A549 (cell line): ENCODE measurements around the gene PKP4. TPM values are rescaled to one million over a fixed set of nuclear protein-coding genes. Genes with fewer than 3 reads are reported as not detected.

Source experiments
- ATAC-seq, 2 experiments: fragments of 200-7000 bp in 1 of 2; fragments of >200 bp in 1 of 2; cut with Nextera tagmentation in 1 of 2; cut with Tn5 transposase in 1 of 2; 3 replicates each; pipeline versions ENCODE4 v1.8.0 to v1.9.1; 2018 to 2020; ENCODE audit warnings: mild to moderate bottlenecking in 1 of 2, moderate library complexity in 1 of 2
- CTCF ChIA-PET: fragments of 300-600 bp; sonication (Branson Sonifier 250); formaldehyde crosslinking; extraction: SDS; loops from one replicate; lab custom pipeline; 2021; ENCODE audit warnings: antibody characterized with exemption, inconsistent platforms; lab: Yijun Ruan, JAX
- POLR2A ChIA-PET: fragments of 350-600 bp; formaldehyde crosslinking; extraction: SDS; loops from one replicate; lab custom pipeline; 2021; ENCODE audit warnings: antibody characterized with exemption, inconsistent platforms; lab: Yijun Ruan, JAX
- DNase-seq, 2 experiments: peaks; one replicate each; pipeline versions ENCODE4 v3.0.0 to v3.0.0-alpha.2; 2011 to 2016; ENCODE audit warnings: low read depth in 1 of 2, low spot score in 1 of 2
- FAIRE-seq: peaks from 2 replicates; lab custom pipeline; 2011; peaks lifted over from hg19 to GRCh38; lab: Jason Lieb, UNC
- H3K27ac ChIP-seq, 2 experiments: fragments of >200 bp; sonication (Bioruptor Twin); formaldehyde crosslinking; 3 replicates each; pipeline ENCODE4 v1.5.1; 2016 to 2017
- H3K4me1 ChIP-seq: fragments of >200 bp; sonication (Bioruptor Twin); formaldehyde crosslinking; 3 replicates; pipeline ENCODE4 v1.6.1; 2016
- H3K4me2 ChIP-seq: fragments of >200 bp; sonication (Bioruptor Twin); formaldehyde crosslinking; 3 replicates; pipeline ENCODE4 v1.6.1; 2016
- H3K4me3 ChIP-seq: fragments of >200 bp; sonication (Bioruptor Twin); formaldehyde crosslinking; 3 replicates; pipeline ENCODE4 v1.5.1; 2016
- H3K9me3 ChIP-seq: fragments of >200 bp; sonication (Bioruptor Twin); formaldehyde crosslinking; 3 replicates; pipeline ENCODE4 v1.6.1; 2016
- ATOH8 ChIP-seq: fragments of 250-450 bp; sonication (Bioruptor Pico); IDR thresholded peaks from 2 replicates; pipeline ENCODE4 v1.5.0; 2020; ENCODE audit warnings: low read depth, mild to moderate bottlenecking, moderate library complexity
- CBX8 ChIP-seq: fragments of 200-600 bp; sonication (generic); IDR thresholded peaks from 2 replicates; pipeline ENCODE4 v1.6.1; 2016
- EHF ChIP-seq: fragments of 250-450 bp; sonication (Bioruptor Pico); IDR thresholded peaks from 2 replicates; pipeline ENCODE4 v1.5.0; 2020; ENCODE audit warnings: mild to moderate bottlenecking
- EP300 ChIP-seq, 2 experiments: fragments of >200 bp; sonication (Bioruptor Twin); formaldehyde crosslinking; IDR thresholded peaks; 2 replicates in 1 of 2; 3 replicates in 1 of 2; pipeline ENCODE4 v1.6.1; 2016 to 2017
- ESRRA ChIP-seq: fragments of 150-350 bp; IDR thresholded peaks from 2 replicates; pipeline ENCODE4 v1.6.1; 2014; ENCODE audit warnings: mild to moderate bottlenecking, low read length, borderline replicate concordance
- FOSB ChIP-seq: fragments of 250-450 bp; sonication (Bioruptor Pico); IDR thresholded peaks from 2 replicates; pipeline ENCODE4 v1.5.0; 2020; ENCODE audit warnings: mild to moderate bottlenecking, moderate library complexity
- HMGXB4 ChIP-seq: fragments of 250-450 bp; sonication (Bioruptor Pico); IDR thresholded peaks from 2 replicates; pipeline ENCODE4 v1.5.0; 2021; ENCODE audit warnings: mild to moderate bottlenecking, moderate library complexity, borderline replicate concordance
- HOXB13 ChIP-seq: fragments of 250-450 bp; sonication (Bioruptor Pico); IDR thresholded peaks from 2 replicates; pipeline ENCODE4 v1.5.0; 2020; ENCODE audit warnings: low read depth, mild to moderate bottlenecking, moderate library complexity
- KDM5A ChIP-seq: fragments of 200-600 bp; sonication (generic); IDR thresholded peaks from 2 replicates; pipeline ENCODE4 v1.6.1; 2016; ENCODE audit warnings: antibody characterized with exemption, mild to moderate bottlenecking
- NFE2L2 ChIP-seq: fragments of 150-350 bp; conservative IDR thresholded peaks from 2 replicates; pipeline ENCODE4 v1.6.1; 2014; ENCODE audit warnings: low read length
- PBX3 ChIP-seq: IDR thresholded peaks from 2 replicates; pipeline ENCODE4 v1.6.1; 2012
- PHF8 ChIP-seq: fragments of 200-600 bp; sonication (generic); IDR thresholded peaks from 2 replicates; pipeline ENCODE4 v1.6.1; 2016; ENCODE audit warnings: low read depth, mild to moderate bottlenecking, antibody characterized with exemption, moderate library complexity, borderline replicate concordance
- POLR2A ChIP-seq: IDR thresholded peaks from 2 replicates; pipeline ENCODE4 v1.6.1; 2012; ENCODE audit warnings: mild to moderate bottlenecking, low read length
- RAD21 ChIP-seq, 2 experiments: fragments of >200 bp in 1 of 2; sonication (Bioruptor Twin) in 1 of 2; formaldehyde crosslinking in 1 of 2; IDR thresholded peaks in 1 of 2; conservative IDR thresholded peaks in 1 of 2; 2 replicates in 1 of 2; 3 replicates in 1 of 2; pipeline ENCODE4 v1.6.1; 2012 to 2018; ENCODE audit warnings: inconsistent platforms in 1 of 2
- REST ChIP-seq: fragments of 200-600 bp; sonication (generic); IDR thresholded peaks from 2 replicates; pipeline ENCODE4 v1.6.1; 2016; ENCODE audit warnings: antibody characterized with exemption, mild to moderate bottlenecking, moderate library complexity
- RNF2 ChIP-seq: fragments of 200-600 bp; sonication (generic); IDR thresholded peaks from 2 replicates; pipeline ENCODE4 v1.6.1; 2016; ENCODE audit warnings: low read depth, mild to moderate bottlenecking, antibody characterized with exemption, moderate library complexity, borderline replicate concordance
- SREBF2 ChIP-seq: fragments of 450-650 bp; IDR thresholded peaks from 2 replicates; pipeline ENCODE4 v1.6.1; 2014; ENCODE audit warnings: mild to moderate bottlenecking, moderate library complexity
- TFCP2L1 ChIP-seq: fragments of 250-450 bp; sonication (Bioruptor Pico); IDR thresholded peaks from 2 replicates; pipeline ENCODE4 v1.5.0; 2021; ENCODE audit warnings: mild to moderate bottlenecking
- TP53 ChIP-seq: fragments of 250-450 bp; sonication (Bioruptor Pico); IDR thresholded peaks from 2 replicates; pipeline ENCODE4 v1.5.0; 2021; ENCODE audit warnings: mild to moderate bottlenecking, moderate library complexity
- ZNF302 ChIP-seq: fragments of 250-450 bp; sonication (Bioruptor Pico); IDR thresholded peaks from 2 replicates; pipeline ENCODE4 v1.9.0; 2021; ENCODE audit warnings: inconsistent platforms, mild to moderate bottlenecking, moderate library complexity
- WGBS: methylation state at CpG from one replicate; pipeline ENCODE4 v1.1.6; 2017; ENCODE audit errors: missing lambda C conversion rate; 5-methylcytosine and 5-hydroxymethylcytosine counted together
- polyA plus RNA-seq, 4 experiments: library from polyadenylated mRNA; depleted of rRNA in 3 of 4; stranded (reverse); fragments of >200 nt; fragmentation: RNase III in 1 of 4; extraction: RNeasy Plus Mini Kit Qiagen cat#74134 plus additional on column Dnase treatment in 1 of 4; gene quantifications; 2 replicates in 3 of 4; 3 replicates in 1 of 4; pipeline ENCODE4 v1.2.3, GENCODE V29; 2011 to 2017
- TF ChIP-seq, protein P1 (sequence below): fragments of 150-350 bp; IDR thresholded peaks from 2 replicates; pipeline ENCODE4 v1.6.1; 2014; ENCODE audit warnings: low read depth, mild to moderate bottlenecking, low read length
- TF ChIP-seq, protein P2 (sequence below): IDR thresholded peaks from 2 replicates; pipeline ENCODE4 v1.6.1; 2012
- TF ChIP-seq, protein P3 (sequence below): fragments of 450-650 bp; IDR thresholded peaks from 2 replicates; pipeline ENCODE4 v1.6.1; 2014; ENCODE audit warnings: antibody characterized with exemption
- TF ChIP-seq, protein P4 (sequence below): fragments of >200 bp; sonication (Bioruptor Twin); formaldehyde crosslinking; IDR thresholded peaks from 3 replicates; pipeline ENCODE4 v1.6.1; 2016

PKP4 gene
- polyA plus RNA-seq, 2 of the 4 experiments (the other 2 are of a cell fraction), result 27.0 to 56.6 TPM

DNA sequence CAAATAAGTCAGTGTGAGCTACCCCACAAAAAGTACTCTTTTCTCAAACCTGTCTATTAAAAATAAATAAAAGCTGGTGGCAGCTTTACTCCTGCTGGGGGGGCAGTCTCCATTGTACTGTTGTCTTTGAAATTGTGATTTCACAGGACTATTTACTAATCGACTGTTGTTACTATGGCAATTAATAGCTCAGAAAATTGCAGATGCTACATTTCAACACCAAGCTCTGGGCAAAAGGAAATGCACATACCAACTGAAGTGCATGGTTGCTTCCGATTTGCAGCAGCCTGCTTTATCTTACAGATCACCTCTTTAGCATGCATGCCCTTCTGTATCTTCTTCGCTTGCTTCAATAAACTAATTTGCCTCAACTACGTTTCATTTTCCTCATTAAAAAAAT, 220.8 kb downstream of the PKP4 start (continued):
- TF ChIP-seq ZNF302 (CRISPR knock-in tag) (no peak), SREBF2 (no peak), PHF8 (no peak), KDM5A (no peak), ESRRA (no peak), FOSB (CRISPR knock-in tag) (no peak), RNF2 (no peak), REST (no peak)
- TF ChIP-seq, protein P1, sequence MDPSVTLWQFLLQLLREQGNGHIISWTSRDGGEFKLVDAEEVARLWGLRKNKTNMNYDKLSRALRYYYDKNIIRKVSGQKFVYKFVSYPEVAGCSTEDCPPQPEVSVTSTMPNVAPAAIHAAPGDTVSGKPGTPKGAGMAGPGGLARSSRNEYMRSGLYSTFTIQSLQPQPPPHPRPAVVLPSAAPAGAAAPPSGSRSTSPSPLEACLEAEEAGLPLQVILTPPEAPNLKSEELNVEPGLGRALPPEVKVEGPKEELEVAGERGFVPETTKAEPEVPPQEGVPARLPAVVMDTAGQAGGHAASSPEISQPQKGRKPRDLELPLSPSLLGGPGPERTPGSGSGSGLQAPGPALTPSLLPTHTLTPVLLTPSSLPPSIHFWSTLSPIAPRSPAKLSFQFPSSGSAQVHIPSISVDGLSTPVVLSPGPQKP, result no peak

GRCh38 chr2:158681816-158682215, 225.1 kb downstream of the PKP4 start:
- ATAC-seq, result no peak
- Histone ChIP-seq H3K4me3 (no peak overlapping the region), H3K4me1 (no peaks in the 10 kb centered on the region), H3K27ac (no peak overlapping the region), H3K9me3 (no peaks in the 10 kb centered on the region), H3K4me2 (no peak overlapping the region)
- ChIA-PET CTCF (interaction anchor here (3.0 kb wide), 1 partner anchor 65 kb away, joined by 13 read pairs; no protein-coding TSS in a partner anchor), POLR2A (no interaction called here)
- TF ChIP-seq ESRRA (no peak), EP300 (IDR thresholded peaks at IDR 0.05) (no peak), PBX3 (no peak), ATOH8 (no peak), HOXB13 (CRISPR knock-in tag) (no peak), RAD21 (conservative IDR thresholded peaks at IDR 0.05 in 1 of 2, IDR thresholded peaks at IDR 0.05 in 1 of 2) (no peak), PHF8 (no peak), POLR2A (no peak), TFCP2L1 (CRISPR knock-in tag) (no peak), HMGXB4 (no peak), EHF (CRISPR knock-in tag) (no peak), NFE2L2 (no peak), CBX8 (no peak), TP53 (CRISPR knock-in tag) (no peak)
- TF ChIP-seq, protein P2, sequence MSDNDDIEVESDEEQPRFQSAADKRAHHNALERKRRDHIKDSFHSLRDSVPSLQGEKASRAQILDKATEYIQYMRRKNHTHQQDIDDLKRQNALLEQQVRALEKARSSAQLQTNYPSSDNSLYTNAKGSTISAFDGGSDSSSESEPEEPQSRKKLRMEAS, result no peak
- TF ChIP-seq, protein P3, sequence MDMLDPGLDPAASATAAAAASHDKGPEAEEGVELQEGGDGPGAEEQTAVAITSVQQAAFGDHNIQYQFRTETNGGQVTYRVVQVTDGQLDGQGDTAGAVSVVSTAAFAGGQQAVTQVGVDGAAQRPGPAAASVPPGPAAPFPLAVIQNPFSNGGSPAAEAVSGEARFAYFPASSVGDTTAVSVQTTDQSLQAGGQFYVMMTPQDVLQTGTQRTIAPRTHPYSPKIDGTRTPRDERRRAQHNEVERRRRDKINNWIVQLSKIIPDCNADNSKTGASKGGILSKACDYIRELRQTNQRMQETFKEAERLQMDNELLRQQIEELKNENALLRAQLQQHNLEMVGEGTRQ, result no peak
- TF ChIP-seq, protein P4, sequence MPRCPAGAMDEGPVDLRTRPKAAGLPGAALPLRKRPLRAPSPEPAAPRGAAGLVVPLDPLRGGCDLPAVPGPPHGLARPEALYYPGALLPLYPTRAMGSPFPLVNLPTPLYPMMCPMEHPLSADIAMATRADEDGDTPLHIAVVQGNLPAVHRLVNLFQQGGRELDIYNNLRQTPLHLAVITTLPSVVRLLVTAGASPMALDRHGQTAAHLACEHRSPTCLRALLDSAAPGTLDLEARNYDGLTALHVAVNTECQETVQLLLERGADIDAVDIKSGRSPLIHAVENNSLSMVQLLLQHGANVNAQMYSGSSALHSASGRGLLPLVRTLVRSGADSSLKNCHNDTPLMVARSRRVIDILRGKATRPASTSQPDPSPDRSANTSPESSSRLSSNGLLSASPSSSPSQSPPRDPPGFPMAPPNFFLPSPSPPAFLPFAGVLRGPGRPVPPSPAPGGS, result no peak
- 59% methylated on average over 2 of the region's 2 CpGs for whole genome bisulfite sequencing
- FAIRE-seq, result no peak
- DNase-seq, result no peak
